K562 (cell line): ENCODE data around the gene HOXB8. TPM values are rescaled to one million over a fixed set of nuclear protein-coding genes. Genes with fewer than 3 reads are reported as not detected.
A peak's percentile ranks its signal among the peaks of the same experiment; 100 is the strongest.

Experiments used
- ATAC-seq: fragments of 200-7000 bp; cut with Tn5 transposase; 3 replicates; pipeline ENCODE4 v1.9.1; 2020; ENCODE audit warnings: moderate library complexity
- BruUV-seq: library from RNA; stranded (reverse); fragments of 400-500 nt; replicated peaks from 2 replicates; lab custom pipeline; 2021; lab: Mats Ljungman, UMichigan
- CTCF ChIA-PET: fragments of 300-600 bp; formaldehyde crosslinking; extraction: SDS; loops from one replicate; lab custom pipeline; 2021; ENCODE audit warnings: low intra/inter-chr PET ratio; lab: Yijun Ruan, JAX
- POLR2A ChIA-PET: fragments of 300-600, 350-650 bp; sonication (Branson Sonifier 250); formaldehyde crosslinking; extraction: SDS; loops from one replicate; lab custom pipeline; 2021; ENCODE audit warnings: antibody characterized with exemption, inconsistent platforms; lab: Yijun Ruan, JAX
- DNase-seq, 4 experiments: peaks; one replicate each; pipeline versions ENCODE4 v3.0.0 to v3.0.0-alpha.2; 2011 to 2018; ENCODE audit warnings: low spot score in 3 of 4, mixed read lengths in 3 of 4; ENCODE audit errors: extremely low read depth in 1 of 4
- FAIRE-seq: peaks from 2 replicates; lab custom pipeline; 2011; peaks lifted over from hg19 to GRCh38; lab: Jason Lieb, UNC
- H2AFZ ChIP-seq: 2 replicates; pipeline ENCODE4 v1.6.0; 2011; ENCODE audit warnings: low read depth, low read length, control low read depth, inconsistent platforms
- H3K27ac ChIP-seq: fragments of 200-600 bp; 3 replicates; pipeline ENCODE4 v1.8.0; 2011; ENCODE audit warnings: low read depth, mild to moderate bottlenecking, control low read depth, inconsistent platforms, low read length, moderate library complexity, mixed read lengths; ENCODE audit errors: extremely low read depth
- H3K27me3 ChIP-seq, 2 experiments: fragments of 300-600 bp in 1 of 2; 2 replicates in 1 of 2; 3 replicates in 1 of 2; pipeline versions ENCODE4 v1.6.0 to v1.8.0; 2011; ENCODE audit warnings: inconsistent platforms in 2 of 2, low read length in 2 of 2, mild to moderate bottlenecking in 1 of 2, mixed read lengths in 1 of 2, moderate library complexity in 1 of 2; ENCODE audit not compliant: control insufficient read depth in 2 of 2, insufficient read depth in 2 of 2
- H3K36me3 ChIP-seq: fragments of 300-600 bp; 3 replicates; pipeline ENCODE4 v1.8.0; 2011; ENCODE audit warnings: mild to moderate bottlenecking, low read length, inconsistent platforms; ENCODE audit not compliant: control insufficient read depth, insufficient read depth
- H3K4me1 ChIP-seq, 2 experiments: fragments of 200-600 bp in 1 of 2; replicated peaks in 1 of 2; 2 replicates in 1 of 2; 3 replicates in 1 of 2; pipeline versions ENCODE4 v1.5.1 to v1.8.0; 2011; ENCODE audit warnings: inconsistent platforms in 2 of 2, low read length in 2 of 2, mild to moderate bottlenecking in 1 of 2, mixed read lengths in 1 of 2, moderate library complexity in 1 of 2; ENCODE audit not compliant: control insufficient read depth in 2 of 2, insufficient read depth in 2 of 2
- H3K4me2 ChIP-seq: 2 replicates; pipeline ENCODE4 v1.6.1; 2011; ENCODE audit warnings: low read length, control low read depth, inconsistent platforms, mixed read lengths; ENCODE audit not compliant: insufficient read depth
- H3K4me3 ChIP-seq: fragments of 200-600 bp; sonication (generic), shearing (Covaris generic); 2 replicates; pipeline ENCODE4 v1.5.1; 2016; ENCODE audit warnings: control low read depth, inconsistent platforms
- H3K79me2 ChIP-seq: fragments of 200-600 bp; 3 replicates; pipeline ENCODE4 v1.8.0; 2011; ENCODE audit warnings: low read length, inconsistent platforms; ENCODE audit not compliant: control insufficient read depth, insufficient read depth
- H3K9ac ChIP-seq, 2 experiments: 2 replicates each; pipeline versions ENCODE4 v1.6.0 to v1.6.1; 2011; ENCODE audit warnings: low read depth in 2 of 2, low read length in 2 of 2, control low read depth in 1 of 2, inconsistent platforms in 1 of 2, mild to moderate bottlenecking in 1 of 2, mixed read lengths in 1 of 2; ENCODE audit not compliant: insufficient read depth in 1 of 2
- H3K9me1 ChIP-seq: one replicate; pipeline ENCODE4 v1.6.0; 2011; ENCODE audit warnings: inconsistent platforms, mild to moderate bottlenecking, low read length, moderate library complexity; ENCODE audit not compliant: control insufficient read depth, insufficient read depth
- H3K9me3 ChIP-seq: replicated peaks from 2 replicates; pipeline ENCODE4 v1.5.1; 2011; ENCODE audit warnings: low read depth, low read length, inconsistent platforms; ENCODE audit not compliant: control insufficient read depth, insufficient read depth
- H4K20me1 ChIP-seq: replicated peaks from 2 replicates; pipeline ENCODE4 v1.6.1; 2011; ENCODE audit warnings: low read length, inconsistent platforms, mixed read lengths; ENCODE audit not compliant: control insufficient read depth, insufficient read depth
- ATF6 ChIP-seq: sonication (generic); formaldehyde crosslinking; IDR thresholded peaks from 2 replicates; pipeline ENCODE4 v1.4.0; 2020; ENCODE audit warnings: mild to moderate bottlenecking, missing genetic modification reagents
- CHD1 ChIP-seq: fragments of 200-600 bp; sonication (generic); IDR thresholded peaks from one replicate; pipeline ENCODE4 v1.6.1; 2012; ENCODE audit warnings: mild to moderate bottlenecking, moderate library complexity, low read length, inconsistent platforms
- FOXP1 ChIP-seq: sonication (generic); formaldehyde crosslinking; IDR thresholded peaks from 2 replicates; pipeline ENCODE4 v1.8.0; 2022; ENCODE audit warnings: mild to moderate bottlenecking, missing genetic modification reagents
- HDAC1 ChIP-seq, 2 experiments: fragments of 450-650 bp; IDR thresholded peaks; 2 replicates each; pipeline ENCODE4 v1.6.1; 2016 to 2017; ENCODE audit warnings: inconsistent platforms in 1 of 2, mild to moderate bottlenecking in 1 of 2, moderate library complexity in 1 of 2
- HLTF ChIP-seq: fragments of 450-650 bp; IDR thresholded peaks from 2 replicates; pipeline ENCODE4 v1.6.1; 2016
- HOMEZ ChIP-seq: fragments of 250-450 bp; sonication (Bioruptor Pico); IDR thresholded peaks from 2 replicates; pipeline ENCODE4 v1.4.0; 2020; ENCODE audit warnings: mild to moderate bottlenecking, moderate library complexity
- MEF2D ChIP-seq: conservative IDR thresholded peaks from 2 replicates; pipeline ENCODE4 v1.6.1; 2016; ENCODE audit warnings: low read depth, missing genetic modification characterization, missing compliant biosample characterization
- NCOR1 ChIP-seq: fragments of 450-650 bp; IDR thresholded peaks from 2 replicates; pipeline ENCODE4 v1.6.1; 2016; ENCODE audit warnings: mild to moderate bottlenecking, moderate library complexity
- PHF21A ChIP-seq: fragments of 450-650 bp; IDR thresholded peaks from 2 replicates; pipeline ENCODE4 v1.6.1; 2017; ENCODE audit warnings: low read depth, borderline replicate concordance
- U2AF1 ChIP-seq: fragments of 200-400 bp; formaldehyde crosslinking; optimal IDR thresholded peaks from 2 replicates; pipeline ENCODE3; 2017; ENCODE audit warnings: mild to moderate bottlenecking, low read depth, low read length, moderate library complexity
- XRCC5 ChIP-seq: fragments of 200-400 bp; formaldehyde crosslinking; IDR thresholded peaks from 2 replicates; pipeline ENCODE4 v1.6.1; 2017; ENCODE audit warnings: low read depth, mild to moderate bottlenecking, low read length
- ZKSCAN3 ChIP-seq: fragments of 250-450 bp; sonication (Bioruptor Pico); IDR thresholded peaks from 2 replicates; pipeline ENCODE4 v1.4.0; 2020
- ZNF354B ChIP-seq: fragments of 250-450 bp; sonication (Bioruptor Pico); IDR thresholded peaks from 2 replicates; pipeline ENCODE4 v1.4.0; 2020
- ZNF449 ChIP-seq: fragments of 250-450 bp; sonication (Bioruptor Pico); IDR thresholded peaks from 2 replicates; pipeline ENCODE4 v1.8.0; 2022; ENCODE audit warnings: moderate library complexity, mild to moderate bottlenecking, inconsistent platforms
- ZNF655 ChIP-seq: fragments of 250-450 bp; sonication (Bioruptor Pico); IDR thresholded peaks from 2 replicates; pipeline ENCODE4 v1.5.0; 2021
- WGBS: fragments of 100-300 bp; shearing (Covaris generic); methylation state at CpG from one replicate; pipeline ENCODE4 v1.1.6; 2016; ENCODE audit warnings: low coverage, mixed read lengths; ENCODE audit not compliant: insufficient coverage; ENCODE audit errors: missing lambda C conversion rate; 5-methylcytosine and 5-hydroxymethylcytosine counted together
- in situ Hi-C: fragments of 300-500 bp; cut with MboI; formaldehyde crosslinking; loops from 4 replicates; pipeline ENCODE4 v1.15.0; 2018; ENCODE audit warnings: inconsistent platforms, mixed read lengths
- intact Hi-C: fragments of 100-400 bp; cut with micrococcal nuclease; formaldehyde crosslinking; loops from 2 replicates; pipeline ENCODE4 v1.14.2; 2022
- polyA plus RNA-seq, 8 experiments: library from polyadenylated mRNA; depleted of rRNA in 4 of 8; stranded (reverse) in 5 of 8; unstranded in 3 of 8; fragments of >200 nt; fragmentation: Nextera tagmentation in 2 of 8; fragmentation: Illumina TruSeq in 1 of 8; extraction: Ambion mirVana in 2 of 8; extraction: Trizol in 1 of 8; gene quantifications; 2 replicates each; pipeline versions ENCODE4 v1.2.1 to v1.2.3, GENCODE V29; 2011 to 2014; ENCODE audit warnings: inconsistent platforms in 1 of 8, missing spikeins in 1 of 8
- total RNA-seq, 7 experiments: library from RNA; depleted of rRNA in 6 of 7; stranded (reverse); fragments of >200 nt in 6 of 7; fragmentation: Illumina TruSeq in 2 of 7; extraction: Trizol in 2 of 7; gene quantifications; 2 replicates each; pipeline versions ENCODE4 v1.2.1 to v1.2.3, GENCODE V29; 2011 to 2021; ENCODE audit warnings: low replicate concordance in 1 of 7

HOXB8 gene
- total and polyA plus RNA-seq, 9 of the 15 experiments (the other 6 are each of a cell fraction or from before 2014, with no cell fraction given), result 0.52 to 23.8 (median 3.6) TPM

GRCh38 chr17:48630009-48630924, 15.2 kb upstream of the HOXB8 start:
- H3K9me3 ChIP-seq, result no peaks in the 10 kb centered on the region
- H3K27me3 ChIP-seq, result no peaks in the 10 kb centered on the region
- intact Hi-C loops (no loop called here), in situ Hi-C loops (no loop called here)
- WGBS, result 6% methylated on average over 15 of the region's 15 CpGs
- H3K4me2 ChIP-seq, result peak overlapping the region; percentile 99
- ATAC-seq, result no peak
- H2AFZ ChIP-seq, result peak overlapping the region; percentile 3
- ChIA-PET CTCF (interaction anchor here (0.6 kb wide), 1 partner anchor 681 kb away, joined by 3 read pairs; no protein-coding TSS in a partner anchor), POLR2A (interaction anchor here (0.6 to 2.4 kb wide), 4 partner anchors 9 to 38 kb away, joined by 3 to 14 read pairs (median 6); no protein-coding TSS in a partner anchor)
- 0 out of 3 replicates have a peak, but pooled peaks cover 6% of the 10 kb centered on the region for H3K36me3 ChIP-seq
- peak; percentile 23 for FAIRE-seq
- H3K79me2 ChIP-seq, result peaks cover 60% of the 10 kb centered on the region
- peak in 1 of 4 experiments; percentile 77 for DNase-seq
- peak overlapping the region; percentile 97 for H3K27ac ChIP-seq
- peaks cover 39 to 76% of the 10 kb centered on the region in 2 experiments for H3K4me1 ChIP-seq
- peak overlapping the region; percentile 82 to 95 for H3K9ac ChIP-seq
- BruUV-seq, result TSS peak; percentile 57
- peak overlapping the region; percentile 97 for H3K4me3 ChIP-seq
- H3K9me1 ChIP-seq, result no peaks in the 10 kb centered on the region
- H4K20me1 ChIP-seq, result no peaks in the 10 kb centered on the region
- TF ChIP-seq XRCC5 (no peak), CHD1 (peak; percentile 64), ATF6 (CRISPR knock-in tag) (no peak), HDAC1 (IDR thresholded peaks at IDR 0.05) (peak in 1 of 2 experiments; percentile 66; a peak in 2 of 4 replicates), HOMEZ (CRISPR knock-in tag) (no peak), U2AF1 (no peak), MEF2D (no peak), FOXP1 (0 out of 2 replicates have a peak, but pooled peaks have one; percentile 11), NCOR1 (no peak), ZNF655 (no peak), ZKSCAN3 (CRISPR knock-in tag) (no peak), ZNF449 (CRISPR knock-in tag) (no peak), ZNF354B (CRISPR knock-in tag) (no peak), PHF21A (no peak), HLTF (no peak)
